CD4-positive, alpha-beta T cell treated with Interleukin-15 for 1 hour (primary cell): ENCODE data around the gene GNA12.
A peak's percentile ranks its signal among the peaks of the same experiment; 100 is the strongest.
"Not testable (repeated sequence)": the region's sequence is repeated elsewhere in the genome, so short reads cannot be mapped to it uniquely, and the experiment has no call there.

ENCODE experiments used
- DNase-seq: peaks from one replicate; pipeline ENCODE4 v3.0.0-alpha.2; 2020

GNA12 gene

GRCh38 chr7:2687881-2688318 is 156.2 kb downstream of the GNA12 start, which contains the start of gene AMZ1:
AMZ1 (plus strand) TSS chr7:2688202; CDS start chr7:2700452, 12,250 bp downstream.
- no peak for DNase-seq

GRCh38 chr7:2687338-2687869 is 156.7 kb downstream of the GNA12 start:
- no peak for DNase-seq

- DNase-seq = no peak
Observed at GRCh38 chr7:2686101-2686500, 158.0 kb downstream of the GNA12 start.

GRCh38 chr7:2684501-2684900 is 159.6 kb downstream of the GNA12 start:
- no peak for DNase-seq

- DNase-seq = no peak
Observed at GRCh38 chr7:2681929-2682799, 161.9 kb downstream of the GNA12 start.

- DNase-seq = peak; percentile 51
Observed at GRCh38 chr7:2680792-2681490, 163.2 kb downstream of the GNA12 start.

GRCh38 chr7:2680256-2680655 is 163.9 kb downstream of the GNA12 start:
- DNase-seq = no peak

- DNase-seq = not testable (repeated sequence)
Observed at GRCh38 chr7:2679135-2680127, 164.7 kb downstream of the GNA12 start.

GRCh38 chr7:2678454-2678853 is 165.7 kb downstream of the GNA12 start:
- not testable (repeated sequence) for DNase-seq
